ENCODE measurements around the gene PCTP. TPM values are rescaled to one million over a fixed set of nuclear protein-coding genes. Genes with fewer than 3 reads are reported as not detected.
A peak's percentile ranks its signal among the peaks of the same experiment; 100 is the strongest.

PCTP gene
- total and polyA plus RNA-seq, 9 of the 15 experiments (the other 6 are each of a cell fraction or from before 2014, with no cell fraction given) = 10.9 to 62.3 (median 41.2) TPM

GRCh38 chr17:55785181-55785580 is 34.3 kb downstream of the PCTP start (continued):
- TF ChIP-seq, protein P1, sequence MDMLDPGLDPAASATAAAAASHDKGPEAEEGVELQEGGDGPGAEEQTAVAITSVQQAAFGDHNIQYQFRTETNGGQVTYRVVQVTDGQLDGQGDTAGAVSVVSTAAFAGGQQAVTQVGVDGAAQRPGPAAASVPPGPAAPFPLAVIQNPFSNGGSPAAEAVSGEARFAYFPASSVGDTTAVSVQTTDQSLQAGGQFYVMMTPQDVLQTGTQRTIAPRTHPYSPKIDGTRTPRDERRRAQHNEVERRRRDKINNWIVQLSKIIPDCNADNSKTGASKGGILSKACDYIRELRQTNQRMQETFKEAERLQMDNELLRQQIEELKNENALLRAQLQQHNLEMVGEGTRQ (CRISPR knock-in tag; IDR thresholded peaks at IDR 0.05) = no peak
- TF ChIP-seq SIX5 (IDR thresholded peaks at IDR 0.05; ENCODE audit: borderline replicate concordance in 1 of 2, insufficient read depth in 1 of 2, low read depth in 1 of 2, low read length in 2 of 2) (no peak), TCF7 (IDR thresholded peaks at IDR 0.05; ENCODE audit: borderline replicate concordance) (no peak), MAFG (tag; conservative IDR thresholded peaks at IDR 0.05) (no peak), RBBP5 (IDR thresholded peaks at IDR 0.05; ENCODE audit: borderline replicate concordance, insufficient read depth, low read length, poor library complexity, severe bottlenecking) (no peak), ZNF592 (IDR thresholded peaks at IDR 0.05) (0 out of 2 replicates have a peak, but pooled peaks have one; percentile 24), NCOR1 (IDR thresholded peaks at IDR 0.05) (peak; percentile 67), POLR2H (tag; IDR thresholded peaks at IDR 0.05; ENCODE audit: low read depth) (no peak), KDM1A (IDR thresholded peaks at IDR 0.05) (peak in 1 of 2 experiments; percentile 38; a peak in 2 of 4 replicates), NONO (IDR thresholded peaks at IDR 0.05; ENCODE audit: low read depth in 2 of 2, low read length in 1 of 2) (0 out of 4 replicates have a peak, but pooled peaks of 1 of the 2 experiments have one; percentile 22), MTA1 (IDR thresholded peaks at IDR 0.05; ENCODE audit: borderline replicate concordance) (no peak), CBFA2T2 (conservative IDR thresholded peaks at IDR 0.05) (peak; percentile 68)
